HG02943 (cell line): ENCODE measurements around the gene CMTM1.
A peak's percentile ranks its signal among the peaks of the same experiment; 100 is the strongest.

Experiments used
- ATAC-seq: cut with Tn5 transposase; IDR thresholded peaks from one replicate; pipeline ENCODE4 v1.9.1; 2021; ENCODE audit warnings: mild to moderate bottlenecking, low read depth, moderate library complexity; ENCODE audit not compliant: unreplicated experiment

The CMTM1 gene

GRCh38 chr16:66537236-66537635 is 29.0 kb upstream of the CMTM1 start:
- ATAC-seq = no peak

- ATAC-seq = no peak
Observed at GRCh38 chr16:66538910-66539309, 27.3 kb upstream of the CMTM1 start.

DNA sequence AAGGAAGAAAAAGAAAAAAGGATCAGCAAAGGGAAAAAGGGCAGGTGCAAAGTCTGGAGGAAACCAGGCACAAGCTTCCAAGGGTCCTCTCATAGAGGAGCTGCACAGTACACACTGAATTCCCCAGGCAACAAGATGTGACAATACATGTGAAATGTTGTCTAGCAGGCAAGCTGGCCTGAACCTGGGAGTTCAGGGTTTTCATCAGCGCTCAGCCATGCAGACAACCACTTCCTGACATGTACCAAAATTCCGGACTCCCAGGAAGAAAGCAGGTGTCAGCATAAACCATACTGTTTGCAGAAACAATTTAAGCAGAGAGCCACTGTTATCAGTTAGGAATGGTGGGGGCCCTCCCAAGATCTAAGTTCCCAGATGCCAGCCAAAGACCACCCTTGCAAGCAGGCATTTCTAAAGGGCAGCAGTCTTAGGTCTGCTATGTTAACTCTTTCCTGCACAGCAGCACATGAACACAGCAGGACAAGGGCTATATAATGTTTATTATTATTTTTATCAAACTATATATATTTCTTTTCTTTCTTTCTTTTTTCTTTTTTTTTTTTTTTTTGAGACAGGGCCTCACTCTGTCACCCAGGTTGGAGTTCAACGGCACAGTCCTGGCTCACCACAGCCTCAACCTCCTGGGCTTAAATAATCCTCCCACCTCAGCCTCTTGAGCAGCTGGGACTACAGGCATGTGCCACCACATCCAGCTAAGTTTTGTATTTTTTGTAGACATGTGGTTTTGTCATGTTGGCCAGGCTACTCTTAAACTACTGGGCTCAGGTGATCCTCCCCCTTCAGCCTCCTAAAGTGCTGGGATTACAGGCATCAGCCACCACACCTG is 26.4 kb upstream of the CMTM1 start:
- no peak for ATAC-seq

DNA sequence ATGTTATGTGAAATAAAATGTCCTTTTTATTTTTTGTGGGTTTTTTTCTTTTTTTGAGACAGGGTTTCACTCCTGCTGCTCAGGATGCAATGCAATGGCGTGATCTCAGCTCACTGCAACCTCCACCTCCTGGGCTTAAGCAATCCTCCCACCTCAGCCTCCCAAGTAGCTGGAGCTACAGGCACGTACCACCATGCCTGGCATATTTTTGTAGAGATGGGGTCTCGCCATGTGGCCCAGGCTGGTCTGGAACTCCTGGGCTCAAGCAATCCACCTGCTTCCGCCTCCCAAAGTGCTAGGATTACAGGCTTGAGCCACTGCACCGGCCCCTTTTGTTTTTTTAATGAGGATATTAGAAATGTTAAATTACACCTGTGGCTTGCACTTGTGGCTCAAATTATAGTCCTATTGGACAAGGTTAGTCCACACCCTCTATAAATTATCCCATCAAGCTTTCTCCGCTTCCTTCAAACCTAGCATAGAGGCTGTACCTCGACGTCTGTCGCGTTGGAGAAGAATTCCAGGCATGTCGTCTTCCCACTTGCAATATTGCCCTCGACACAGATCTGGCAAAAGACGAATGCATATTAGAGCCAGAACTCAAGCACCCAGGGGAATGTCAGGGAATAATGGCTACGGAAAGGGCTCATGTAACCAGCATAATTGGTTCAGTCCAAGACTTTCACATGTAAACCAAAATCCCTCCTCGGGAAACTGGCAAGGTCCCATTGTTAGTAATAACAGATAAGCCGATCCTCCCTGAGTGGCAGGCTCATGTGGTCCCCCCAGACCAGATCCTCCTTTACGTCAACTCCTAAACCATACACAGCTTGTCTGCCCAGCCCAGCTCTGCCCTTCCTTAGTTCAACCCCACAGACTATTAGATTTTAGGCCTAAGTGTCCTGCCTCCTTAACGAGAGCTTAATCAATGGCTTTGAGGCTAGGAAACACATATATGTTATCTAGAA is 24.6 kb upstream of the CMTM1 start:
- no peak for ATAC-seq

DNA sequence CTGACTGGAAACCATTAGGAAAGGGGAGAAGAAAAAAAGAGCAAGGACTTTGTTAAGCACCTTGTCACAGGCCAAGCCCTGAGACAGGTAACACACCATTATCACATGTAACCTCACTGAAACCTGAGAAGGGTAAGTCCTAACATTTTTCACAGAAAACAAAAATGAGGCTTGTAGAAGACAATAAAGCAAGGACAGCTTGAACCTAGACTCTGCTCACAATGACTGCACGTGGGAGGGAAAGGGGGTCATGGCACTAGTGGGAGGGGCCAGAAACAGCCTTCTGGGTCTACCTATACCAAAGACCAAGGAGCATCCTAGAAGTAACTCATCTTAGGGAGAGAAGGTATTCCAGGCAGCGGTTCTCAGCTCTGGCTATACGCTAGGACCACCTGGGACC is 23.8 kb upstream of the CMTM1 start:
- ATAC-seq = no peak

- ATAC-seq = no peak
Observed at GRCh38 chr16:66543541-66543940, 22.7 kb upstream of the CMTM1 start.

DNA sequence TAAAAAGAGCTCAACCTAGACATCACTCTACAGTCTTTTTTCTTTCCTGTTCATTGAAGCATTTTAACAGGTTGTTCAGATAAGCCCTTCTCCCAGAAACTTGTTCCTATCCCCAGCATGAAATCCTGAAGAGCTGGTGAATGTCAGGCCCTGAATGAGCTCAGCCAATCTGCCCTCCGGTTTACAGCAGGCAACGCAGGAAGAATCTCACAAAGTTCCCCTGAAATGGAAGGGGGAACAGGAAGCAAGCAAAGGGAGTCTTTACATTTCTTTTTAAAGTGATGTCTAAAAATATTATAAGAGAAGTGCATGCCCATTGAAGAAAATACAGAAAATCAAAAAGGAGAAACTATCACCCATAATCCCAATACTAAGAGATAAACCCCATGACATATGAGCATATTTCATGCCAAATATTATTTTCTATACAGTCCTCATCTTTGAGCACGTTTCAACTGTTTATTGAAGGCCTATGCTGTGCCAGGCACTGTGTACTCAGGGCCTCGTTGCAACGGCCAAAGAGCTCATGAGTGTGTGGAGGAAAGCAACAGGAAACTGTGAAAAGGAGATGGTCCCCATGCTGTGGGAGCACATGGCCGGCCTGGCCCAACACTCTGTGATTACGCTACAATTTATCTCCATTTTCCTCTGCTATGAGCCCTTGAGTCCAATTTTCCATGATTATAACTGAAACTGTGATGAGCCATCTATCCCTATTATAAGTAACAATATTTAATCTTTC is 22.1 kb upstream of the CMTM1 start:
- no peak for ATAC-seq

DNA sequence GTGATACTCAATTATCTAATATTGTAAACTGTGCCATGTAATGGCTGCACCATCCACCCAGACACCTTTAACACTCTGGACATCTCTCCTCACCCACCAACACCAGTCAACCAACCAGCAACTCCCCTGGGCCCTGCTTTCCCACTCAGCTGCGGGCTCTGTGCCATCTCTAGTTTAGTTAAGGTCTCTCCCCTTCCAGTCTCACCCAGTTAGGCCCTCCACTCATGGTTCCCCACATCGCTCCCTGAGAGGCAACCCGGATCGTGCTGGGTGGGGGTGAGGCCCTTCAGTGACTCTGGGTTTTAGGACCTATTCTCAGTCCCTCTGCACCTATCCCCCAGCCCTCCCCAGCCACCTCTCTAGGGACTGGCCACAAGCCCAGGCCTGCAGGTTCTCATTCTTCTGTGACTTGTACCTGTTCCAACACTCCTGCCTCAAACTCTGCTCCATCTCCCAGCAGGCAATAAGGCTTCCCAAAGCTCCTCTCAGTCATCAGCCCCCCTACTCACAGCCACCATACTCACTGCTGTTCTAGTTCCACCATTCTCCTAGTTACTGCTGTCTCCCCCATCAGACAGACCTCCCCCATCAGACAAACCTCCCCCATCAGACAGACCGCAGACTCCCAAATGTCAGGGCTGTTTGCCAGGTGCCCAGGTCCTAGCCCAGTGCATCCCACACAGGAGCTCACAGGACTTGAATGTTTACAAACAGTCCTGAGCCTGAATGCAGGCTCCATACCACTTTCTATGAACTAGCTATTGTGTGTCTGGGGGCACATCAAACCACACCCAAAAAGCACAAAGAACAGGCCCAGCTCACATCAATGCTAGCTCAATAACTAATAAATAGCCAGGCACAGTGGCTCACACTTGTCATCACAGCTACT is 18.9 kb upstream of the CMTM1 start:
- no peak for ATAC-seq

DNA sequence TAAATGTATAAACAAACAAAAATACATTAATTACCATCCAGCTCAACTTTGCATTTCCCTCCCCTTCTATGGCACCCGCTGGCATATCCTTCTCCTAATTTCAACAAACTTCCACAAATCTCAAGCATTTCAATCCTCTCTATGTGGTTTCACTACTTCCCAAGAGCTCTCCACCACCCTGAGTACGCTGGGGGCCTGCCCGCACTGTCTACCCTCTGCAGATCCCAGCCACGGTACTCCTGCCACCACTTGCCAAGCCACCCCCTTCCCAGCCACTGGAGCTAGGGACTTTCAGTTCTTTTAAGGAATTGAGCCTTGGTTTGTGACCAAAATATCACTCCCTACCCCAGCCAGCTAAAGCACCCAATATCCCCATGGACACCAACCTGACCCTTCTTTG is 18.2 kb upstream of the CMTM1 start:
- ATAC-seq = no peak

DNA sequence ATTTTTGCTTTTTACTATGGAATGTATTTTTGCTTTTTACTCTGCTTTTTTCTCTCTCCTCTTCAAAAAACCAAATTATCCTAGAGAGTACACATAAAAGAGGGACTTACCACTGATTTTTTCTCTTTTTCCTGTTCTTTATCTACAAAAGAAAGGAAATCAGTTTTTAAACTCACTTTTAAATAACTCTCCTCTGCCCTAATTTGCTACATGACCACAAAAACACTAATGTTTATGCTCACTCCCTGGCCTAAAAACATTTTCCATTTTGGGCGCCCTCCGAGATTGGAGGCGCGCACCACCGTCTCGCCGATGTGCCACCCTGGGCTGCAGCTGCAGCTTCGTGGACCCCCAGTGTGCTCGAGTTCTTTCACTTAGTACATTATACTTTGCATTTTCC is 17.4 kb upstream of the CMTM1 start:
- no peak for ATAC-seq

- ATAC-seq = no peak
Observed at GRCh38 chr16:66549284-66550131, 16.7 kb upstream of the CMTM1 start, which contains the start of gene TK2. TSS of gene TK2 (minus strand) at chr16:66550122. CDS start at chr16:66550061, 61 bp downstream.

DNA sequence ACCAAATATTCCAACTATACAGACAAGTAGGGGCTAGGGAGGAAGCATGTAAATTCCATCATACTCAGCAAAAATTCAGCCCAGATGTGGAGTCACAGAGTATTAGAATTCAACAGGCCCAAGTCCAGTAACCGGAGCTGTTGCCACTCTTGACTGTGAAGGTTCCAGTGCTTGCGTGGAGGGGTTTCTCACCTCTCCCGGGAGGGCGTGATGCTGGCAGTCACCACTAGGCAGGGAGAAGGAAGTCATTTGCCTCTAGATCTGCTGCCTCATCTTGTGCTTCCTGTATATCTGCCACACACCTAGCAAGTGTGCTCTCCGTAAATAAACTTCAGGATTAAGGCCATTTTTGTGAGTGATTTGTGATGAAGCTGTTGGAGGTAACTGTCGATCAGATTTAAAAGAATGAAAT is 14.9 kb upstream of the CMTM1 start:
- ATAC-seq = no peak

DNA sequence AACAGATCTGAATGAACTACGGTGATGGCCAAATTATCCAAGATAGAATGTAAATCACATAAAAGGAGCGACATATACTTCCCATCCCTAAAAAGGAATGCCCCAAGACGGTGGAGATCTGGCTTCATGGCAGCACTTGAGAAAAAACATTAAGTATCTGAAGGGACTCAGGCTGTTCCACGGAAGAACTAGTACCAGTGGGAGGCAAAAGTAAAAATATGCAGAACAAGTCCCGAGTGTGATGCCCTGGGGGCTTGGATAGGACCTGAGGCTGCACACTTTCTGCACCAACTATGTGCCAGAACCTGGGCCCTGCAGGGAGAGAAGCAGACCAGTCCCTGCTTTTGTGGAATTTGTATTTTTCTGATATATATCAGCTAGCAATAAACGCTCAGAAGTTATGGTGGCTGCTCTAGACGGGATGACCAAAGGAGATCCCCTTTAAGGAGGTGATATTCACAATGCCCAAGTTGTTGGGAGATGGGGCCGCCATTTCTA is 14.4 kb upstream of the CMTM1 start:
- no peak for ATAC-seq

DNA sequence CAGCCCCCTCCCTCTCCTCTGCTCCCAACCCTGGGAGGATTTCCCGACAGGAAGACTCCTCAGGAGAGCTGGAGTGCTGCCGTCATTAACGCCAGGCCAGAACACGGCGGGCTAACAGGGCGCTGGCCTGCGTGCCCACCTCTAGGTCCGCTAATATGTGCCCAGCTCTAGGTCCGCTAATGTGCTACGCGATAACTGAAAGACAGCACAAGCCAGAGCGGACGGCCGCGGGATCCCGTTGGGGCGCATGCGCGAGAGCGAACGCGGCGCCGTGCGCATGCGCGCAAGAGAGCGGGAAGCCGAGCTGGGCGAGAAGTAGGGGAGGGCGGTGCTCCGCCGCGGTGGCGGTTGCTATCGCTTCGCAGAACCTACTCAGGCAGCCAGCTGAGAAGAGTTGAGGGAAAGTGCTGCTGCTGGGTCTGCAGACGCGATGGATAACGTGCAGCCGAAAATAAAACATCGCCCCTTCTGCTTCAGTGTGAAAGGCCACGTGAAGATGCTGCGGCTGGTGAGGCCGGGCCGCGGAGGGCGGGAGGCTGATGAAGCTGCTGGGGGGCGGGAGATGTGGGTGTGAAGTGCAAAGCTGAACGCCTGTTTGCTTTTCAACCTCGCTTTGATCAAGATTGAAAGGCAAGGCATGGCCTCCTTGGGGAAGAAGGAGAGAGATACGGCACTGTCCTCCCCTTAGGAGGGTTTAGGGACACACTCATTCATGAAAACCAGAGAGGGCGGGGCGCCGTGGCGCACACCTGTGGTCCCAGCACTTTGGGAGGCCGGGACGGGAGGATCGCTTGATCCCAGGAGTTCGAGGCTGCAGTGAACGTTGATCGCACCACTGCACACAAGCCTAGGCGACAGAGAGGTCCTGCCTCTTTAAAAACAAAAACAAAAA is 13.7 kb upstream of the CMTM1 start, which contains the start of gene CKLF:
Gene CKLF (plus strand): TSS at position 291 of the 892 bp plus-strand sequence. CDS start 140 bp downstream, at position 431.
- ATAC-seq = peak; percentile 76

GRCh38 chr16:66553223-66553622 is 13.0 kb upstream of the CMTM1 start:
- ATAC-seq = no peak

DNA sequence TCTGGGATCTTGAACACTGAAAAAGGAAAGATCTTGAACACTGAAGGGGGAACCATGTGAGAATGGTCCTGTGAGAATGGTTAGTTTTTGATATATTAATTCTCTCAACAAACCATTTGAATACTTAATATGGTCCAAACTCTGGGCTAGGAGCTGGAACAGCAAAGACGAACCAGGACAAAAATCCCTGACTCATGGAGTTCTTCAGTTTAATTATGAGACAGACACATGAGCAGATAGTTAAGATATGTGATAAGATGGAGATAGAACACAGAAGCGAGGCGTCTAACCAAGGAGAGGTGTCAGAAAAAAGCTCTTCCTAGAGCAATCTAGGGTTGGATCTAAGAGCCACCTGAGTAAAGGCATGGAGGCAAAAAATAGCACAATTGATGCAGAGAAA is 12.2 kb upstream of the CMTM1 start:
- no peak for ATAC-seq

- ATAC-seq = no peak
Observed at GRCh38 chr16:66554495-66554894, 11.7 kb upstream of the CMTM1 start.
